Parathyroid adenoma (tissue), 2 donors: ENCODE results near the gene ZNF263.

Source experiments
- H2AFZ ChIP-seq: fragments of 300-600 bp; sonication (generic); one replicate; pipeline ENCODE4 v1.7.0; 2017; ENCODE audit warnings: antibody characterized with exemption, mild to moderate bottlenecking
- H3K27ac ChIP-seq: fragments of 300-600 bp; sonication (generic); one replicate; pipeline ENCODE4 v1.7.0; 2017
- H3K27me3 ChIP-seq: fragments of 300-600 bp; sonication (generic); one replicate; pipeline ENCODE4 v1.7.0; 2017; ENCODE audit warnings: low read length; ENCODE audit not compliant: control insufficient read depth, insufficient read depth
- H3K36me3 ChIP-seq: fragments of 300-600 bp; sonication (generic); one replicate; pipeline ENCODE4 v1.7.0; 2017; ENCODE audit warnings: low read length; ENCODE audit not compliant: control insufficient read depth, insufficient read depth
- H3K4me1 ChIP-seq: fragments of 300-600 bp; sonication (generic); one replicate; pipeline ENCODE4 v1.7.0; 2017; ENCODE audit warnings: control low read depth
- H3K4me2 ChIP-seq: fragments of 300-600 bp; sonication (generic); one replicate; pipeline ENCODE4 v1.7.0; 2017; ENCODE audit warnings: low read length
- H3K4me3 ChIP-seq: fragments of 300-600 bp; sonication (generic); one replicate; pipeline ENCODE4 v1.7.0; 2017; ENCODE audit warnings: low read depth, low read length
- H3K79me2 ChIP-seq: fragments of 300-600 bp; sonication (generic); one replicate; pipeline ENCODE4 v1.7.0; 2017; ENCODE audit warnings: control low read depth
- H3K9ac ChIP-seq: fragments of 300-600 bp; sonication (generic); one replicate; pipeline ENCODE4 v1.7.0; 2017; ENCODE audit warnings: mild to moderate bottlenecking
- H3K9me3 ChIP-seq: fragments of 300-600 bp; sonication (generic); one replicate; pipeline ENCODE4 v1.7.0; 2017; ENCODE audit warnings: low read length; ENCODE audit not compliant: control insufficient read depth
- CTCF ChIP-seq: fragments of 300-600 bp; sonication (generic); IDR thresholded peaks from one replicate; pipeline ENCODE4 v1.7.0; 2017; ENCODE audit warnings: antibody characterized with exemption, mild to moderate bottlenecking
- donor health status: primary hyperparathyroidism.

The ZNF263 gene

GRCh38 chr16:3282730-3283542, at the start of gene ZNF263:
ZNF263 (plus strand) TSS chr16:3283491; CDS start chr16:3283819, 328 bp downstream.
- Histone ChIP-seq H3K9ac (peak within 1 kb of the TSS; percentile 90), H3K4me3 (peak within 1 kb of the TSS; percentile 92), H3K4me1 (peaks cover 8% of the 10 kb centered on the region), H3K27me3 (no peaks in the 10 kb centered on the region), H3K4me2 (peak within 1 kb of the TSS; percentile 98), H2AFZ (peak within 1 kb of the TSS; percentile 97), H3K79me2 (peaks cover 24% of the 10 kb centered on the region), H3K27ac (peak within 1 kb of the TSS; percentile 98), H3K9me3 (no peaks in the 10 kb centered on the region), H3K36me3 (no peaks in the 10 kb centered on the region)
- TF ChIP-seq CTCF, result no peak

- peak overlapping the region; percentile 90 for H3K4me3 ChIP-seq
- peak overlapping the region; percentile 89 for H2AFZ ChIP-seq
- H3K36me3 ChIP-seq, result no peaks in the 10 kb centered on the region
- TF ChIP-seq CTCF, result no peak
- peaks cover 8% of the 10 kb centered on the region for H3K4me1 ChIP-seq
- H3K79me2 ChIP-seq, result peaks cover 12% of the 10 kb centered on the region
- peak overlapping the region; percentile 93 for H3K27ac ChIP-seq
- peak overlapping the region; percentile 77 for H3K9ac ChIP-seq
- H3K4me2 ChIP-seq, result peak overlapping the region; percentile 94
- H3K27me3 ChIP-seq, result no peaks in the 10 kb centered on the region
- H3K9me3 ChIP-seq, result no peaks in the 10 kb centered on the region
Measured at GRCh38 chr16:3234543-3234856, 48.8 kb upstream of the ZNF263 start.

GRCh38 chr16:3234857-3235561, 48.3 kb upstream of the ZNF263 start, which contains the start of gene ZNF200:
ZNF200 (minus strand) TSS chr16:3235158; CDS start chr16:3233755, 1,403 bp downstream.
- Histone ChIP-seq H3K4me1 (peaks cover 8% of the 10 kb centered on the region), H3K9ac (peak within 1 kb of the TSS; percentile 77), H2AFZ (peak within 1 kb of the TSS; percentile 89), H3K36me3 (no peaks in the 10 kb centered on the region), H3K27me3 (no peaks in the 10 kb centered on the region), H3K4me2 (peak within 1 kb of the TSS; percentile 94), H3K79me2 (peaks cover 12% of the 10 kb centered on the region), H3K9me3 (no peaks in the 10 kb centered on the region), H3K27ac (peak within 1 kb of the TSS; percentile 93), H3K4me3 (peak within 1 kb of the TSS; percentile 90)
- TF ChIP-seq CTCF, result no peak

- Histone ChIP-seq H3K9ac (no peak overlapping the region), H3K27ac (no peak overlapping the region), H3K4me1 (peaks cover 8% of the 10 kb centered on the region), H3K4me2 (no peak overlapping the region), H3K4me3 (no peak overlapping the region), H3K27me3 (no peaks in the 10 kb centered on the region), H3K9me3 (no peaks in the 10 kb centered on the region), H3K36me3 (no peaks in the 10 kb centered on the region), H2AFZ (no peak overlapping the region), H3K79me2 (peaks cover 12% of the 10 kb centered on the region)
- no peak for TF ChIP-seq CTCF
Measured at GRCh38 chr16:3235856-3236669, 47.2 kb upstream of the ZNF263 start.
